ENCODE results near the gene BMPR1B. TPM values are rescaled to one million over a fixed set of nuclear protein-coding genes. Genes with fewer than 3 reads are reported as not detected.

Gene BMPR1B
- 23.2 TPM for total RNA-seq

DNA sequence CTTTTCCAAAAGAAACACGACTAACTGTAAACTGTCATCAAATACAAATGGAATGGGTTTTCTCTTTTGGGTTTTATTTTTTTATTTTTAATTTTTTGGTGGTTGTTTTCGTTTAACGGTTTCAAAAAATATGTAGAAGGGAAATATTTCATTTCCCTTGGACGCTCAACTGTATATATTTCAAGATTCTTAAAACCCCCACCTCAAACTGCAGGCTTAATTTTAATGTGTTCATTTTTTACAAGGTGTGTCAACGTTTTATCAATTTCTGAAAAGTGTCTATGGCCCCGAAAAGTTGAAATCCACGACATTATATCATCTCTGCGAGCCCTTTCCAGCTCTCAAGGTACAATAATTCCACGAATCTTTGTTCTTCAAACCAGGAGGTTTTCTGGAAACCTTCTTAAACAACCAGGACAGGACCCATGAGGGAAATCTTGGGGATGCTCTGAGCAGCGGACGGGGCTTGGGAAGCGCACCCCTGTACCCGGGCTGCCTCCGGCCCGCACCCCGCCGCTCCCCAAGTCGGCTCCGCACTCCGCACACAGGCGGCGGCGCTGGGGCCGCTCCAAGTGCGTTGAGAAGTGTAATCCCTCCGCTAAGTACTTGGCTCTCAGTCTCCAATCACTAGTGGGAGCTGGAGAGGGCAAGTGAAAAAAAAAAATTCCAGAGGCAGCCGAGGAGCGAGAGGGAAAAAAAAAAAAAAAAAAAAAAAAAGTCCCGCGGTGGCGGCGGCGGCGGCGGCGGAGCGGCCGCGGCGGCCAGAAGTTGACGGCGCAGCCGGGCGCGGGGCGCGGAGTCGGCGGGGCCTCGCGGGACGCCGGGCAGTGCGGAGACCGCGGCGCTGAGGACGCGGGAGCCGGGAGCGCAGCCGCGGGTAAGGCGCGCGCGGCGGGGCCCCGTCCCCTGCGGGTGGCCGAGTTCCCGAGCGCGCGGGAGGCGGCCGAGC, at the start of gene BMPR1B:
Gene BMPR1B, plus strand, starts transcription at position 764 of the 949 bp plus-strand sequence. CDS start 346,470 bp downstream, outside the sequence.

Measured in metanephros (tissue), 1 donor.